HG03108 (cell line): ENCODE results near the gene TSACC.
"Not testable (repeated sequence)": the region's sequence is repeated elsewhere in the genome, so short reads cannot be mapped to it uniquely, and the experiment has no call there.

ENCODE experiments used
- ATAC-seq: cut with Tn5 transposase; IDR thresholded peaks from one replicate; pipeline ENCODE4 v1.9.1; 2021; ENCODE audit warnings: moderate library complexity; ENCODE audit not compliant: unreplicated experiment

Gene TSACC

GRCh38 chr1:156346035-156346434 lies 7.7 kb downstream of the TSACC start:
- not testable (repeated sequence) for ATAC-seq

GRCh38 chr1:156346636-156347035 lies 8.3 kb downstream of the TSACC start:
- ATAC-seq, result no peak

GRCh38 chr1:156347331-156347730 lies 9.0 kb downstream of the TSACC start:
- no peak for ATAC-seq

GRCh38 chr1:156352481-156352880 lies 14.2 kb downstream of the TSACC start:
- ATAC-seq, result not testable (repeated sequence)

- no peak for ATAC-seq
Observed at GRCh38 chr1:156356262-156356874, 18.0 kb downstream of the TSACC start.

- no peak for ATAC-seq
Observed at GRCh38 chr1:156356875-156357534, 18.7 kb downstream of the TSACC start.

- no peak for ATAC-seq
Observed at GRCh38 chr1:156357977-156358376, 19.7 kb downstream of the TSACC start.

- no peak for ATAC-seq
Observed at GRCh38 chr1:156358641-156359040, 20.3 kb downstream of the TSACC start.

GRCh38 chr1:156359249-156359648 lies 20.9 kb downstream of the TSACC start:
- no peak for ATAC-seq

GRCh38 chr1:156359973-156360372 lies 21.6 kb downstream of the TSACC start:
- no peak for ATAC-seq

- no peak for ATAC-seq
Observed at GRCh38 chr1:156360534-156360933, 22.2 kb downstream of the TSACC start.

- no peak for ATAC-seq
Observed at GRCh38 chr1:156365754-156366153, 27.4 kb downstream of the TSACC start.

GRCh38 chr1:156366378-156367166 lies 28.2 kb downstream of the TSACC start:
- no peak for ATAC-seq

GRCh38 chr1:156367383-156368156 lies 29.2 kb downstream of the TSACC start:
- no peak for ATAC-seq

GRCh38 chr1:156368157-156368658 lies 29.9 kb downstream of the TSACC start:
- no peak for ATAC-seq

- no peak for ATAC-seq
Observed at GRCh38 chr1:156368889-156369684, 30.8 kb downstream of the TSACC start, which contains the start of gene RHBG. Gene RHBG, plus strand, starts transcription at chr1:156369211. Its CDS starts 39 bp downstream, at chr1:156369250.

- ATAC-seq, result not testable (repeated sequence)
Observed at GRCh38 chr1:156369685-156370286, 31.5 kb downstream of the TSACC start.

- ATAC-seq, result no peak
Observed at GRCh38 chr1:156371553-156372264, 33.4 kb downstream of the TSACC start.

GRCh38 chr1:156372265-156372586 lies 33.9 kb downstream of the TSACC start:
- no peak for ATAC-seq
